ENCODE measurements around the gene SLC6A15.

The SLC6A15 gene

GRCh38 chr12:84912198-84913128, at the start of gene SLC6A15:
Gene SLC6A15, minus strand, starts transcription at chr12:84912799. Its CDS starts 20,679 bp downstream, at chr12:84892120.
- peak; percentile 25 for DNase-seq (ENCODE audit: low read depth)

GRCh38 chr12:84960918-84961317, 48.3 kb upstream of the SLC6A15 start:
- no peak for DNase-seq (ENCODE audit: low read depth)

- DNase-seq (ENCODE audit: low read depth), result no peak
Measured at GRCh38 chr12:84955298-84955697, 42.7 kb upstream of the SLC6A15 start.

GRCh38 chr12:84954415-84954814, 41.8 kb upstream of the SLC6A15 start:
- DNase-seq (ENCODE audit: low read depth), result no peak

- DNase-seq (ENCODE audit: low read depth), result no peak
Measured at GRCh38 chr12:84950971-84951546, 38.5 kb upstream of the SLC6A15 start.

GRCh38 chr12:84946753-84947152, 34.2 kb upstream of the SLC6A15 start:
- no peak for DNase-seq (ENCODE audit: low read depth)

- DNase-seq (ENCODE audit: low read depth), result no peak
Measured at GRCh38 chr12:84937415-84937814, 24.8 kb upstream of the SLC6A15 start.

GRCh38 chr12:84929501-84929900, 16.9 kb upstream of the SLC6A15 start:
- DNase-seq (ENCODE audit: low read depth), result no peak

GRCh38 chr12:84924981-84925380, 12.4 kb upstream of the SLC6A15 start:
- DNase-seq (ENCODE audit: low read depth), result peak; percentile 26

GRCh38 chr12:84922693-84923092, 10.1 kb upstream of the SLC6A15 start:
- DNase-seq (ENCODE audit: low read depth), result no peak

GRCh38 chr12:84920331-84920730, 7.7 kb upstream of the SLC6A15 start:
- no peak for DNase-seq (ENCODE audit: low read depth)

GRCh38 chr12:84919271-84919670, 6.7 kb upstream of the SLC6A15 start:
- no peak for DNase-seq (ENCODE audit: low read depth)

GRCh38 chr12:84913129-84913515, 523 bp upstream of the SLC6A15 start:
- no peak for DNase-seq (ENCODE audit: low read depth)

- DNase-seq (ENCODE audit: low read depth), result peak; percentile 38
Measured at GRCh38 chr12:84911271-84912197, 1.1 kb downstream of the SLC6A15 start.

GRCh38 chr12:84910549-84911241, 1.9 kb downstream of the SLC6A15 start:
- DNase-seq (ENCODE audit: low read depth), result no peak

- no peak for DNase-seq (ENCODE audit: low read depth)
Measured at GRCh38 chr12:84904051-84904450, 8.5 kb downstream of the SLC6A15 start.

GRCh38 chr12:84891106-84891838, 21.3 kb downstream of the SLC6A15 start:
- no peak for DNase-seq (ENCODE audit: low read depth)

- no peak for DNase-seq (ENCODE audit: low read depth)
Measured at GRCh38 chr12:84889818-84890217, 22.8 kb downstream of the SLC6A15 start.

GRCh38 chr12:84888861-84889260, 23.7 kb downstream of the SLC6A15 start:
- DNase-seq (ENCODE audit: low read depth), result no peak

GRCh38 chr12:84877340-84877739, 35.3 kb downstream of the SLC6A15 start:
- DNase-seq (ENCODE audit: low read depth), result no peak

- no peak for DNase-seq (ENCODE audit: low read depth)
Measured at GRCh38 chr12:84875241-84875640, 37.4 kb downstream of the SLC6A15 start.

All from stromal cell of bone marrow (primary cell).